Right ventricle myocardium inferior (tissue), 1 donor: ENCODE measurements around the gene TRMO. TPM values are rescaled to one million over a fixed set of nuclear protein-coding genes. Genes with fewer than 3 reads are reported as not detected.

Experiments used
- ATAC-seq: fragments of 200-7000 bp; cut with Tn5 transposase; one replicate; pipeline ENCODE4 v1.9.1; 2020; ENCODE audit warnings: mild to moderate bottlenecking, moderate library complexity
- DNase-seq: peaks from one replicate; pipeline ENCODE4 v3.0.0; 2021; ENCODE audit errors: missing footprints
- intact Hi-C: fragments of 100-400 bp; cut with DNase I; formaldehyde crosslinking; loops from one replicate; pipeline ENCODE4 v1.11.0; 2022
- total RNA-seq: library from RNA; stranded (reverse); fragmentation: NEBNext Ultra II Directional; extraction: Animal tissue kit (Norgen Biotek cat#: 25700); gene quantifications from one replicate; pipeline ENCODE4 v1.2.1, GENCODE V29; 2021
- donor health status: DM: no; HTN: yes; CAD: no; lungs with severe emphysema.

TRMO gene
- total RNA-seq, 1 donor from 2014 or later, result 6.5 TPM

DNA sequence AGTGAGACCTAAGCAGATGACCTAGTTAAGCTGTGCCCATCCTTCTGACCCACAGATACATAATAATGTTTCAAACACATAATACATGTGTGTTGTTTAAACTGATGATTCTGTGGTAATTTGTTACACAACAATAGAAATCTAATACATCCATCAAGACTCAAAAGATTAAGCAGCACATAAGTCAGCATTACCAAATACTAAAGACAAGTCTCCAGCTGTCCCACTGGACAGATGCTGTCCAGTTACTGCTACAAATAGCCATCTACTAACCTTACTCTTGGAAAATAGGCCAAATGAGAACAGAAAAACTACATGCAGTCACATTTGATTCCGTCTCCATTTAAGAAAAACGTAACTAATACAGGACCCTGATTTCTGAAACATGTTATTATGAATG, 10.8 kb downstream of the TRMO start:
- intact Hi-C loops, result no loop called here
- no peak for ATAC-seq
- no peak for DNase-seq

DNA sequence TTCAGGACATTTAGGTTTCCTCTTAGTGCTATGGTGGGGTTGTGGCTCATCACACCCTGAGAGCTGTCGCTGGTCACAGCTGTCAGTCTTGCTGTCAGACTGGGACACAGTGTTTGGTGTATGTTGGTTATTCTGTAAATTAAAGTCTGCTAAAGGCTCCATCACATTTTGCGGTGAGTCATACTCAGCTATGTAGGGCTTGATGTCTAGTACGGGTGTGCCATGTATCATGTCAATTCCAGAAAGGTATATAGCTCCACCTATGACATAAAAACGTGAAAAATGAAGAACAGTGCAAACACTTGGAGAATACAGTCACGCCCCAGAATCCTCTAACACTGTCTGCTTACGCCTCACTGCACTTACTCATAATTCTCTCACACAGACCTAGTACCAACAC, 11.9 kb downstream of the TRMO start:
- intact Hi-C loops, result no loop called here
- no peak for DNase-seq
- ATAC-seq, result no peak

DNA sequence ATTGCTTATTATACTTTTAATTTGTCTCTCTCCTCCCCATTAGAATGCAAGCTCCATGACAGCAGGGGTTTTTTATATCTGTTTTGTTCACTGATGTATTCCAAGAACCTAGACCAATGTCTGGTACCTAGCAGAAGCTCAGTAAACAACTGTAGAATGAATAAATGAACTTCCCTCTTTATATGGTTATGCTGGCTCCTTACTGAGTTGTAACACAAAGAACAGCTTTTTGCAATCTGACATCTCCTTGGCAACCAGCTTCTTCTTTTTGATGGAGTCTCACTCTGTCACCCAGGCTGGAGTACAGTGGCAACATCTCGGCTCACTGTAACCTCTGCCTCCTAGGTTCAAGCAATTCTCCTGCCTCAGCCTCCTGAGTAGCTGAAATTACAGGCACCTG, 13.6 kb downstream of the TRMO start:
- DNase-seq (no peak), ATAC-seq (no peak)
- intact Hi-C loops, result no loop called here

DNA sequence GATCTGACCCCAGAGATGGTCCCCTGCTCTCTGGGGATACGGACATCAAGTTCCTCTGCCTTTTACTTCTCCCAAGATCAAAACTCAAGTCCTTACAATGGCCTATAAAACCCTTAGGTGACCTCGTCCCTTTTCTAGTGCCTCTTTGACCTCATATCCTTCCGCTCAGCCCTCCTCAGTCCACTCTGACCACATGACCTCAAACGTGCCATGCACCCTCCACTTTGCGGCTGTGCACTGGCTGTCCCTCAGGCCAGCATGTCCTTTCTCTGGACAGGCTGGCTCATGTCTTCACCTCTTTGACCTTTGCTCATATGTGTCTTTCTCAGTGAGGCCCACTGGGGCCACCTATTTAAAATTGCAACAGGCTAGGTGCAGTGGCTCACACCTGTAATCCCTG, 14.7 kb downstream of the TRMO start:
- DNase-seq (no peak), ATAC-seq (no peak)
- intact Hi-C loops, result no loop called here

DNA sequence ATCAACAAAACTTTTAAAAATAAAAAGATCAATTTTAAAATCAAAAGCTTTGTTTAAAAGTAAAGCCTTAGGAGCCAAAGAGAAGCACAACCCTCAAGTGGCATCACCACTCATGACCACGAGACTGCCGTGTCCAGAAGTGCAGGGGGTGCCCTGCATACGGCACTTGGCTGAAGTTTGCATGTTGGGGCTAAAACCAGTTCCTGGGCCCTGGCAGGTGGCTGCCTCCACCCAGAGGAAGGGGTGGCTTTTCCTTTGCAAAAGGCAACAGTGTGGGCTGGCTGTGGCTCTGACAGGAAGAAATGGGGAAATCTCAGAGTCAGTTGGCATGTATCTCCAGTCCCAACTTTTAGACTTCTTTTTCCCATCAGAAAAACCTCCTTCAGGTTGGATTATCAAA, 15.3 kb downstream of the TRMO start:
- no peak for DNase-seq
- intact Hi-C loops, result no loop called here
- ATAC-seq, result no peak

DNA sequence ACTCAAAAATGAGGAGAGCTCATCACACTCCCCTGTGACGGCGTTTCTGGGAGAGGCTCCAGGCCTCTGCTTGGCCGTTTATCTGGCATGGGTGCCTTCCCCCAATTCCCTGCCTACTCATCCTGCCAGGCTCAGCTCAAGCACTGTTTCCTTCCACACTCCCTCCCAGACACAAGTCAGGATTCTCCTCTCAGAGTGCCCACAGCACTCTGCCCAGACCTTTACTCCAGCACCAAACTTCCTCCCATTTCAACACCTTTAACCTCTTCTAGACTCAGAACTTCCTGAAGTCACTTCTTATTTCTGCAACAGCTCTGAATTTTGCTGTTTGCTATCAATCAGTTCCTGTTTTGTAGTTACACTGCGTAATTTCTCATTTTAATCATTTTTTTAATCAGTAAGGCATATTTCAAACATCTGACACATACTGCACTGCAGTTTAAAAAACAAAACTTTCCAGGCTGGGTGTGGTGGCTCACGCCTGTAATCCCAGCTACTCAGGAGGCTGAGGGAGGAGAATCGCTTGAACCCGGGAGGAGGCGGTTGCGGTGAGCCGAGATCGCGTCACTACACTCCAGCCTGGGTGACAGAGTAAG, 16.0 kb downstream of the TRMO start:
- intact Hi-C loops, result no loop called here
- DNase-seq (peak; percentile 85), ATAC-seq (peak; percentile 56)

DNA sequence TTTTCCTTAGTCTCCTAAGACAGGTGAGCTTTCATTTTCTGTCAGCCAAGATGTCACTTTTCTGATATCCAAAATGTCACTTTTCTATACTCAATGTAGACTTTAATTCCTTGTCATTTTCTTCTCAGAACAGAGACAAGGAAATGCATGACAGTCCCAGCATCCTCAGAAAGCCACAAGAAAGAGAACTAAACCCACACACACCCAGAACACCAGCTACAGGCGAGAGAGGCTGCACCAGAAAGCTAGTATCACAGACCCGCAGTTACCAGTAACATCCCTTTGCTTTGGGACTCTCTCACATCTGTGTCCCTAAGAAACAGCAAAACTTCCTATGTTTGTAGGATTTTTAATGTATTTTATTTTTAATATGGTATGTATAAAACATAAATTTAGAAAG, 17.1 kb downstream of the TRMO start:
- no peak for ATAC-seq
- intact Hi-C loops, result no loop called here
- DNase-seq, result no peak

DNA sequence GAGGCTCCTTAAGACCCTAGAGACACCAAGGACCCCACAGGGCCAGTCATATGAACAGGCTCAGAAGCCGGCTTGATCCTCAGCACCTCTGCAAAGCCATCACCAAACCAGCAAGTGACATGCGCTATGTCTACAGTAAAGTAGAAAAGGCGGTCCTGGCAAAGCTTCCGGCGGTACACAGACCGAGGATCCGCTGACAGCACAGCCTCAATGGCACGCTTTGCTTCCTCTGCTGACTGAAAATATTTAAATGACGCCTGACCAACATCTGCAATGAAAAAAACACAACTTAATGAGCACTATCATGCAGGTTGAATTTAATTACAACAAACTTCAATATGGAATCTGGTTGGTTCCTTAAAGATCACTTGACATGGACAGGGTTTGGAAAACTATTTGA, 17.6 kb downstream of the TRMO start:
- DNase-seq (no peak), ATAC-seq (no peak)
- intact Hi-C loops, result no loop called here

DNA sequence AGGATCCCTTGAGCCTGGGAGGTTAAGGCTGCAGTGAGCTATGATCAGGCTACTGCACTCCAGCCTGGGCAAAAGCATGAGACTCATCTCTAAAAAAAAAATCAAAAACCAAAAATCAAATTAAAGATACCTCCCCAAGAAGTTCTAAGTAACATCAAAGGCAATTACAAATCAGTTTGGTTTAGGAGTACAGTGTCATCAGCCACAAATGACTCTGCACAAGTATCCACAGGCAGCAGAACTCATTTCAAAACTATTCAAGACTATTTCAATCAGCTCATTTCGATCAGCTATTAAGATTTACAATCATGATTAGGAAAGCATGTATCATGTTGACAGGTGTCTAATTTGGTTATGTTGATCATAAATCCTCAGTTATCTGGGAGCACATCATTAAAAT, 19.1 kb downstream of the TRMO start:
- intact Hi-C loops, result no loop called here
- DNase-seq (no peak), ATAC-seq (no peak)

DNA sequence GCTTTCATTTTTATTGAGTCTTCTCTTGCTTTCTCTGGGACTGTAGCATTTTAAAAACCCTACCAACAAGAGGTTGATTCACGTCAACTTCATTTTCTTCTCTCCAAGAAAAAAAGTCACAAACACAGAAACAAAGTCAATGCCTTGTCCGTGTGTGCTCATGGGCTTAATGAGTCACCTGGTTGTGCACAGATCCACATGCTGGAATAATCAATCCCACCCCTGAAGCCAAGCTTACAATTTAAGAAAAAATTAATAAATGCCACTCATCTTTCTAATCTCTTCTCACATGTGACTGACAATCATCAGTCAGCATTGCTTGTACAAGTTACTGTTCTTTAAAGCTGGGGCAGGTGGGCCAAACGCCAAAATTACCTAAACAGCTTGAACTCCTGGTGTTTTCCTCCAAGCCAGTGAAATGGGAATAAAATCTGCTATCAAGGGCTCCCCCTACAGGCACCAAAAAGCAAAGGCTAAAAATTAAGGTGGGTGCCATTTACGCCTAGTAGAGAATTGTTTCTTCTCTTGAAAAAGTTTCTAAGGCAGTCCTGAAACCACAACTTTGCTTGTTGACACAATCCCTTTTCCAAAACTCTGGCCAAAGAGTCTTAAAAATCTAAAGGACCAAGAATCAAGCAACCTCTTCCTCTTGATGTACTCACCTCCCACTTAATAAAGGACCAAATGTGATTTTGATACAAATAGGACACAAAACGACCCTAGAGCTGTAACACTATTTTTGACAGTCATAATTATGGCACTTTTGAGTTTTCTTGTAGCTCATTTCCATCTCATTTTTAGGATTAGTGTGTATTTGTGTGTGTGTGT, 21.3 kb downstream of the TRMO start:
- no peak for ATAC-seq
- DNase-seq, result no peak
- intact Hi-C loops, result loop anchor here (1.0 to 2.0 kb wide), 2 partner anchors 191 to 432 kb away; no protein-coding TSS in a partner anchor

DNA sequence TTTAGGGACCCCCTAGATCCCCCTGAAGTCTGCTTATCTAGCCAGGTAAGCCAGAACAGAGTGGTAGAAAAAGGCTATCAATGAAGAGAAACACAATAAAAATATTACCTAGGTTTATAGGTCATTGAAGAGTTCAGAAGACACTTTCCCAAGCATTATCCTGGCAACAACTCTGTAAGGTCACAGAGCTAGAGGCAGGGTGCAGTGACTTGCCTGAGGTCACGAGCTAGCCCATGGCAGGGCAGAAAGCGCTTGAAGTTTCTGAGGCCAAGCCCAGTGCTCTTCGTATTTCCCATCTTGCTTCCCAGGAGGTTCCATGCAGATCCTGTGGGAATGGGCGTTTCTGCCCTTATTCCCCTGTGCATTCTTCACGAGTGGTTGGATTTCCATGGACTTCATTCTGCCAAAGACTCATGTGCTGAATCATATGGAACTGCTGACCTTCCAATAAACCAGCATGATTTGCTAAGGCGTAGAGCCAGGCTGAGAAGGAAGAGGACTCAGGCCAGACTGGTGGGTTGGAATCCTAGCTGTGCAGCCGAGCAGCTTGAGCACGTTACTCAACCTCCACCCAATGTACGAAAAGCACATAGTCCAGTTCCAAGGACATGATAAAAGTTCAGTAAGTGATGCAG, 22.1 kb downstream of the TRMO start:
- no peak for DNase-seq
- intact Hi-C loops, result loop anchor here (1.0 to 2.0 kb wide), 2 partner anchors 190 to 431 kb away; no protein-coding TSS in a partner anchor
- ATAC-seq, result no peak

DNA sequence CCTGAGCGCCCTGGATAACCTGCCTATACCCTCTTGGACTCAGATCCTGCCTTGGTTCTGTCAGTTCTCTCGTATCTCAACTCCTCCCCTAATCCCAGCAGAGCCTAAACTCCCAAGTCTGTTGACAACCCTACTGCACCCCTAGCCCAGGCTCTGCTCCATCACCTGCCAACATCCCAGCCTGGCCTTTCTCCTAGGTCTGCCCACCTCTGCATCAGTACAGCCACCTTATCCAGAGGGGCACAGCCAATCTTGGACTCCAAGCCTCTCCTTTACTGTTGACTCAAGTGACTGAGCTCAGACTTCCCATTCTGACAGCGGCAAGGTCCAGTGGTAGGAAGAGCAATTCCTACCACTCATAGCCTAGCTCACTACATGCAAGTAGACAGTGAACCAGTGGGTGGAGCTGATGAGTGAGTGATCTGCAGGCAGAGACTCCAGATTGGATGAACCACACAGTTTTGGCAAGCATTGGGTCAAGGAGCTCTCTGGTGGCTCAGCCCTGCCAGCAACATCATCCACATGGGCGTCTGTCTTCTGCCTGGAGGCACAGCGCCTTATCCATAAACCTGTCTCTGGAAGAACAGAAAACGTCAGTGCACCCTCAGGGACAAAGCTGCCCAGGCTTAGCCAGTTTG, 26.5 kb downstream of the TRMO start:
- DNase-seq (no peak), ATAC-seq (no peak)
- intact Hi-C loops, result no loop called here

DNA sequence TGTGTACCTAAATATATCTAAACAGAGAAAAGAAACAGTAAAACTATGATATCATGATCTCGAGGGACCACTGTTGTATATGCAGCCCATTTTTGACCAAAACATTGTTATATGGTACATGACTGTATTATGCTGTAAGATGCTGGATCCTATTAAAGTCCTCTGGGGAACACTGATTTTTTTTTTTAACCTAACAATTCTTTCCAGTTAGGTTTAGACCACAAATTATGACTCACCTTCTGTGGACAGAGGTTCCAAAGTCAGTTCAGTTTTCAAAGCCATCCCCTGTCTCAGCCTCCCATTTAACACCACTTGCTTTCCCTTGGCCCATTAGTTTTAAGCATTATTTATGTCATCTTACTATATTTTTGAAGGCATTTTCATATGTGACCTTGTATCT, 27.1 kb downstream of the TRMO start:
- DNase-seq, result no peak
- intact Hi-C loops, result no loop called here
- ATAC-seq, result no peak

DNA sequence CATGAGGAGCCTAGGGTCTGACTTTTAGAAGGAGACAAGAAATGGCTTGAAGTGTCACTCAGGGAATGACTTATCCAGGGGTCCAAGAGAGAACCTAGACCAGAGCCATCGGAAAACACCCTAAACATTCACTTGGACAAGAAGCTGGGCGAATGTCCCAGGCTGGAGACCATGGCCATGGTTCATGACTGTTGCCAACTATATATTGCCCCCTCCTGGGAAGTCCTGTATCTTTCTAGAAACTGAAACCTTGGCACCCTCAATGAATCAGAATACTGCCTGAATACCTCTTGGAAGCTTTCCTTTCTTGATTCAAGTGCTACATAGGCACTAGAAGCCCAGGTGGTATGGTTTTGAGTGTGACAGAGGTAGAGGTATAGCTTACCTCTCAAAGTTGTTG, 29.9 kb downstream of the TRMO start:
- no peak for DNase-seq
- intact Hi-C loops, result no loop called here

DNA sequence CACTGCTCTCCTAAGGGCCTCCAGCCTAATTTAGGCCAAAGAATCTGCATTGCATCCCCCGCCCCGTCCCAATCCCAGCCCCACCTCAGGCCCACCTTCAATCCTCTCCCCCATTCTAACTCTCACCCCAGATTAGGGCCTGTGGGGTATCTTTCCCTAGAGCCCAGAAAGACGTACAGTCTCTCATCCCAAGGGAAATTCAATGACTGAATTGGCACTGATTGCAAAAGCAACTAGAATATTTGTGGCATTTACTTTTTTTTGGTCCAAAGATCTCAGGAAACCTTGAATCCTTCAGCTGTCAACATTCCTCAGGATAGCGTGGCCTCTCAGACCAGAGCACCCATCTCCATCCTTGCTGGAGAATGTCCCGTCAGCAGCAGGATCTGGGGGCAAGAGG, 30.6 kb downstream of the TRMO start:
- intact Hi-C loops, result no loop called here
- ATAC-seq (no peak), DNase-seq (no peak)

More for the DNA sequence above, 29.9 kb downstream of the TRMO start:
- no peak for ATAC-seq

DNA sequence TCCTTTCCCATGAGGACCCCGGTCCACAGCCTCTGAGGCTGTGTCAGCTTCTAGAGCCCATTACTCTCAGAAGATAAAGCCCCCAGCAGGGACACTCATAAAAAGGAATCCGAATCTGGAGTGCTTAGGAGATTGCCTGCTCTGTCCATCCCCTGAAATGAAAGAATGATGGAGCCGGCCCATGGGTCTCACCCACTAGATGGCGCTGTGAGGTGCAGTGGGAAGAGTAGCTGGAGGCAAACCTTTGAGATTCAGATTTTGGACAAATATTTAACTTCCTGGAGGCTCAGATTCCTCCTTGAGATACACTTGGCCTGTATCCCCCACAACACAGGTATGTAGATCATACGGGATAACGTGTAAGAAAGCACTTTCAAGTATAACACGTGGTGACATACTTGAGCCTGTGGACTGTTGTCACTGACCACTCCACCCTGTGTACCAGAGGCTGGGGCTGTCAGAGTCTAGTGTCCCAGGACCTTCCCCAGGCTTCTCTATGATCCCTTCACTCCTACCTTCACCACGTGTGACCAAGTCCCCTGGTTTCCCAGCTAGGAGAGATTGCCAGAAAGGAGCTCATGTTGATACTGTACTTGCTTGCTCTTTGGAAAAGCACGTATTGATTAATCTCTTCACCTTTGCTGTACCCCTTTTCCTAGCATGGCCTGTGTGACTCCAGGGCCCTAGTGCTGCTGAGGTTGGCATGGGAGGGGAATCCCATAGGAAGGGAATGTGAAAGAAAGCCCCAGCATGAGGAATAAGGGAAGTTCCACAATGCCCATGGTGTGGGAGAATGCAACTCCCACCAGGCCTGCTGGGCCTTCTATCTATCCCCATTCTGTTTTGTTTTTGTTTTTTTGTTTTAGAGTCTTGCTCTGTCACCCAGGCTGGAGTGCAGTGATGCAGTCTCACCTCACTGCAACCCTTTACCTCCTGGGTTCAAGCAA, 32.1 kb downstream of the TRMO start:
- intact Hi-C loops, result no loop called here
- no peak for DNase-seq
- peak; percentile 16 for ATAC-seq

DNA sequence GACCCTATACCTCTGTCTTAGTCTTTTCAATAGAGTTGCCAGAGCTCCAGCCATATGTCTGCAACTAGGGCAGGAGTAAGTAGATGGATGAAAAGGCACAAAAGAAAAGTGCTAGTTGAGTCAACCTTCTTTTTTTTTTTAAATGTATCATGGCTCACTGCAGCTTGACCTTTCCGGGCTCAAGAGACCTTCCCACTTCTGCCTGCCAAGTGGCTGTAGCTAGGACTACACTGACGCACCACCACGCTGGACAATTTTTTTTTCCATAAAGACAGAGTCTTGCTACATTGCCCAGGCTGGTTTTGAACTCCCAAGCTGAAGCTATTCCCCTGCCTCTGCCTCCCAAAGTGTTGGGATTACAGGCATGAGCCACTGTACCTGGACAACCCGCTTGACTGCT, 42.0 kb downstream of the TRMO start:
- no peak for ATAC-seq
- intact Hi-C loops, result no loop called here
- DNase-seq, result no peak

DNA sequence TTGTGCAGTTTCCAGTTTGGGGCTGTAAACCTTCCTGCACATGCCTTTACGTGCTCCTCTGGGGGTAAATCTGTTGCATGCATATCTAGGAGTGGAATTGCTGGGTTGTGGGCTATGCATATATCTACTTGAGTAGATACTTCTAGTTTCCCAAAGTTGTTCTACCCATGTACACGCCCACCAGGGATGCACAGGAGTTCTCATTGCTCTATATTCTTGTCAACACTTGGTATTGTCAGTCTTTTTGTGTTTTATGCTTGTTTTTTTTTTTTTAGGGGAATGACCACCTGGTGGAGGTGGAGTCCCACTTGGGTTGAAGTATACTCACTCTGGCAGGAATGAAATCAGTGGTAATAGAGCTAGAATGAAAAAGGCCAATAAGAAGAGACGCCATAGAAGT, 46.2 kb downstream of the TRMO start:
- intact Hi-C loops, result no loop called here
- DNase-seq (no peak), ATAC-seq (no peak)

DNA sequence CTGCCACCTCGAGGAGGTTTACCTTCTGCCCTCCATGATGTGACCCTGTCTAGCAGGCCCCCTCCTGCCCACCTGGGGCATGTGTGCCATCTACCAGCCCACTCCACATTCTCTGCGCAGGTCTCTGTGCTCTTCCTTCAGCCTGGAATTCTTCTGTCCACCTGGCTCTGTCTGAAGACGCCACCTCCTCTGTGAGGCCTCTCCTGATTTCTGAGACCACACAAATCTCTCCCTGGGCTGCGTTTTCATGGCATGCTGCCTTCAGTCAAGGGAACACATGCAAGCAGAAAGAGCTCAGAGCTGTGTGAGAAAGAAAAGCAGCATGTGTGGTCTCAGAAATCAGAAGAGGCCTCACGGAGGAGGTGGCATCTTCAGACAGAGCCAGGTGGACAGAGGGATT, 47.2 kb downstream of the TRMO start:
- intact Hi-C loops, result no loop called here
- DNase-seq (no peak), ATAC-seq (no peak)
